ENCODE measurements around the gene NEBL. TPM values are rescaled to one million over a fixed set of nuclear protein-coding genes. Genes with fewer than 3 reads are reported as not detected.

The NEBL gene
- polyA plus RNA-seq, 1 experiment, result 0.10 TPM

DNA sequence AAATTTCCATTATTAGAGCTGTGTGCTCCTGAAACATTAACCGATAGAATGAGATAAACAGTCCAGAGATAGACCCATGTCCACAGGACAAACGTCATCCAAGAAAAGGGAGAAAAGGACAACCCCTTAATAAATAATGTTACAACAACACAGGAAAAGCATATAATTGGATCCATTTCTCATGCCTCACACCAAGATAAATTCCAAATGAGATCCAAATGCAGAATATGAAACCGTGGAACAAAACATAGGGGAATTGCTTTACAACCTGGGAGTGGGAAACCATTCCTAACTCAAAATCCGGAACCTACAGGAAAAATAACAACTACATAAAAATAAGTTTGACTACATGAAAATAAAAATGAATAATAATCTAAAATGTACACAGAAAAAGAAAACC, 22.4 kb upstream of the NEBL start:
- no peak overlapping the region for H3K4me3 ChIP-seq (ENCODE audit: low read depth, low read length)
- no peak for DNase-seq (ENCODE audit: low read depth, low spot score)
- CTCF ChIA-PET, result no interaction called here
- TF ChIP-seq, protein P1, sequence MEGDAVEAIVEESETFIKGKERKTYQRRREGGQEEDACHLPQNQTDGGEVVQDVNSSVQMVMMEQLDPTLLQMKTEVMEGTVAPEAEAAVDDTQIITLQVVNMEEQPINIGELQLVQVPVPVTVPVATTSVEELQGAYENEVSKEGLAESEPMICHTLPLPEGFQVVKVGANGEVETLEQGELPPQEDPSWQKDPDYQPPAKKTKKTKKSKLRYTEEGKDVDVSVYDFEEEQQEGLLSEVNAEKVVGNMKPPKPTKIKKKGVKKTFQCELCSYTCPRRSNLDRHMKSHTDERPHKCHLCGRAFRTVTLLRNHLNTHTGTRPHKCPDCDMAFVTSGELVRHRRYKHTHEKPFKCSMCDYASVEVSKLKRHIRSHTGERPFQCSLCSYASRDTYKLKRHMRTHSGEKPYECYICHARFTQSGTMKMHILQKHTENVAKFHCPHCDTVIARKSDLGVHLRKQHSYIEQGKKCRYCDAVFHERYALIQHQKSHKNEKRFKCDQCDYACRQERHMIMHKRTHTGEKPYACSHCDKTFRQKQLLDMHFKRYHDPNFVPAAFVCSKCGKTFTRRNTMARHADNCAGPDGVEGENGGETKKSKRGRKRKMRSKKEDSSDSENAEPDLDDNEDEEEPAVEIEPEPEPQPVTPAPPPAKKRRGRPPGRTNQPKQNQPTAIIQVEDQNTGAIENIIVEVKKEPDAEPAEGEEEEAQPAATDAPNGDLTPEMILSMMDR (IDR thresholded peaks at IDR 0.05; ENCODE audit: low read depth, low read length), result no peak
- no peak overlapping the region for H3K27ac ChIP-seq (ENCODE audit: low read depth, low read length)
- no peaks in the 10 kb centered on the region for H3K27me3 ChIP-seq (ENCODE audit: control insufficient read depth, insufficient read depth, low read length)
- H3K9me3 ChIP-seq (ENCODE audit: control insufficient read depth, insufficient read depth, low read length), result no peaks in the 10 kb centered on the region
- POLR2A ChIA-PET, result no interaction called here

DNA sequence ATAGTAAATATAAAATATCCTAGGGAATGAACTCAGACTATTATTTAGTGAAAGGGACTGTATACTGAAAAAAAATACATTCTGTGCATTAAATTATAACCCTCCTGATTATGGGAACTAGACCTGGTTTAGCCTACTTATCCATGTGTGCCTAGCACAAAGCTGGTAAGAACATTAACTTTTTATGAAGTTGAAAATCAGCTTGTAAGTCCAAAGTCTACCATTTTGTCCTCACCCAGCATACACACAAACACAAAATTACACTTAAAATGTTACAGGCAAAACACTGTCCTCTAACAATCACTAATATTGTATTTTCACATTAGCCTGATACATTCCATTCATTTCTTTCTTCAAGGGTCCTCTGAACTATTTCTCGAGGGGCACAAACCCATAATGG, 19.9 kb upstream of the NEBL start:
- no peak overlapping the region for H3K4me3 ChIP-seq (ENCODE audit: low read depth, low read length)
- ChIA-PET CTCF (no interaction called here), POLR2A (no interaction called here)
- no peak for DNase-seq (ENCODE audit: low read depth, low spot score)
- TF ChIP-seq, protein P1 (IDR thresholded peaks at IDR 0.05; ENCODE audit: low read depth, low read length), result no peak
- no peak overlapping the region for H3K27ac ChIP-seq (ENCODE audit: low read depth, low read length)
- no peaks in the 10 kb centered on the region for H3K9me3 ChIP-seq (ENCODE audit: control insufficient read depth, insufficient read depth, low read length)
- no peaks in the 10 kb centered on the region for H3K27me3 ChIP-seq (ENCODE audit: control insufficient read depth, insufficient read depth, low read length)

DNA sequence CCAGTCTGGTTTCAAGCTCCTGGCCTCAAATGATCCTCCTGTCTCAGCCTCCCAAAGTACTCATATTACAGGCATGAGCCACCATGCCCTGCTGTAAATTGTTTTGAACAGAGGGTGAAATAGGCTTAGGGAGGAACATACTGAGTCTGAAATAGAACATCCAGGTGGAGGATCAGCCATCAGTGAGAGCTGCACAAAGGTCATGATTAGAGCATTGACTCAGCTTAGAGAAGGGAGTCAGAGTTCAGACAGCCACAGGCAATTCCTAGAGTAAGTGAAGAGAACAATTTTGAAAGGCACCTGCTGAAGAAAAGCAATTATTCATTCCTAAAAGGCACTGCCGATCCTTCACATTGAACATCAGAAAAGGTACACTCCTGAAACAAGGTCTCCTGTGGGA, 15.9 kb upstream of the NEBL start:
- H3K27me3 ChIP-seq (ENCODE audit: control insufficient read depth, insufficient read depth, low read length), result no peaks in the 10 kb centered on the region
- CTCF ChIA-PET, result no interaction called here
- POLR2A ChIA-PET, result no interaction called here
- no peaks in the 10 kb centered on the region for H3K9me3 ChIP-seq (ENCODE audit: control insufficient read depth, insufficient read depth, low read length)
- DNase-seq (ENCODE audit: low read depth, low spot score), result no peak
- TF ChIP-seq, protein P1 (IDR thresholded peaks at IDR 0.05; ENCODE audit: low read depth, low read length), result no peak
- no peak overlapping the region for H3K4me3 ChIP-seq (ENCODE audit: low read depth, low read length)
- H3K27ac ChIP-seq (ENCODE audit: low read depth, low read length), result no peak overlapping the region

DNA sequence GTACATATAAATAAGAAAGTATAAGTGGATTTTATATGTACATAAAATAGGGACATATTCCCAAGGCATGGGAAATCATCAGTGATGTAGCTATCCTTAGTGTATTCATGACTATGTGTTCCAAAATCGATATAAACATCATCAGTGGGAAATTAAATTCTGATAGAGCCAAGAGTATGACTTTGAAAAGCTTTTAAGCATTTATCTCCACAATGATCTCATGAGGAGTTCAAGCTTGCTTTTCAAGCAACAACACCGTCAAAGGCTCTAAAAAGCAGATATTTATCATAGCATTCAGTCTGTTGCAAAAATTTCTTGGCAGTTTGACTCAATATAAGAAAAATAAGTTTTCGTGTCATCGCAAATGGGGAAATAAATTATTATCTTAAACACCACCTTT, 14.5 kb upstream of the NEBL start:
- Histone ChIP-seq H3K27ac (ENCODE audit: low read depth, low read length) (no peak overlapping the region), H3K9me3 (ENCODE audit: control insufficient read depth, insufficient read depth, low read length) (no peaks in the 10 kb centered on the region), H3K27me3 (ENCODE audit: control insufficient read depth, insufficient read depth, low read length) (no peaks in the 10 kb centered on the region), H3K4me3 (ENCODE audit: low read depth, low read length) (no peak overlapping the region)
- CTCF ChIA-PET, result no interaction called here
- TF ChIP-seq, protein P1 (IDR thresholded peaks at IDR 0.05; ENCODE audit: low read depth, low read length), result no peak
- POLR2A ChIA-PET, result no interaction called here
- no peak for DNase-seq (ENCODE audit: low read depth, low spot score)

DNA sequence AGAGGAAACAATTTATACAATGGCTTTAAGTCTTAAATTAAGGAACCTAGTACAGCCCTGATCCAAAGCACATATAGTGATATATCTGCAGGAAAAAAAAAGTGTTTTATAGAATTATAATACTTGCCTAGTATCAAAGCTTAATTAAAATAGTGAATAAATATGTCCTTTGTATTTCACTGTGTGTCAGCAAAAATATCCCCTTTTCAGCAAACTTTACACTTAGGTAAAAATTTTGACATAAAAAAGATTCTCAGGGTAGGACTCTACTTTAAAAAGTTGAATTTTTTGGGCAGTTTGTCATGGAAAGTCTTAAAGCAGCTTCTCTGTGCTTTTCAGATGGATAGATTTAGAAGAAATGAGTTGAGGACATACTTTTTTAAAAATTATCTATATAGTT, 12.7 kb upstream of the NEBL start:
- no peak for DNase-seq (ENCODE audit: low read depth, low spot score)
- H3K27me3 ChIP-seq (ENCODE audit: control insufficient read depth, insufficient read depth, low read length), result no peaks in the 10 kb centered on the region
- H3K9me3 ChIP-seq (ENCODE audit: control insufficient read depth, insufficient read depth, low read length), result no peaks in the 10 kb centered on the region
- no peak overlapping the region for H3K4me3 ChIP-seq (ENCODE audit: low read depth, low read length)
- ChIA-PET POLR2A (no interaction called here), CTCF (no interaction called here)
- H3K27ac ChIP-seq (ENCODE audit: low read depth, low read length), result no peak overlapping the region
- TF ChIP-seq, protein P1 (IDR thresholded peaks at IDR 0.05; ENCODE audit: low read depth, low read length), result no peak
